Omental fat pad (tissue), 4 donors: ENCODE measurements around the gene PRDM16. TPM values are rescaled to one million over a fixed set of nuclear protein-coding genes. Genes with fewer than 3 reads are reported as not detected.

Source experiments
- ATAC-seq: fragments of 150-250 bp; one replicate; pipeline ENCODE4 v1.9.1; 2016; ENCODE audit warnings: mild to moderate bottlenecking, moderate library complexity; ENCODE audit not compliant: low FRiP score
- DNase-seq: peaks from one replicate; pipeline ENCODE4 v3.0.0-alpha.2; 2019; ENCODE audit warnings: low spot score
- total RNA-seq, 4 donors: library from RNA; depleted of rRNA; stranded (reverse); fragments of >200 nt; gene quantifications; one replicate each; pipeline ENCODE4 v1.1.0, GENCODE V29; 2016
- TF ChIP-seq, protein P1 (sequence below), 3 donors: fragments of 450-650 bp; IDR thresholded peaks; one replicate each; pipeline ENCODE4 v1.5.1; 2016 to 2017; ENCODE audit warnings: antibody characterized with exemption in 3 of 3, mild to moderate bottlenecking in 3 of 3, moderate library complexity in 2 of 3

Gene PRDM16
- total RNA-seq, 4 donors from 2014 or later = 0.19 to 3.8 (median 1.8) TPM

DNA sequence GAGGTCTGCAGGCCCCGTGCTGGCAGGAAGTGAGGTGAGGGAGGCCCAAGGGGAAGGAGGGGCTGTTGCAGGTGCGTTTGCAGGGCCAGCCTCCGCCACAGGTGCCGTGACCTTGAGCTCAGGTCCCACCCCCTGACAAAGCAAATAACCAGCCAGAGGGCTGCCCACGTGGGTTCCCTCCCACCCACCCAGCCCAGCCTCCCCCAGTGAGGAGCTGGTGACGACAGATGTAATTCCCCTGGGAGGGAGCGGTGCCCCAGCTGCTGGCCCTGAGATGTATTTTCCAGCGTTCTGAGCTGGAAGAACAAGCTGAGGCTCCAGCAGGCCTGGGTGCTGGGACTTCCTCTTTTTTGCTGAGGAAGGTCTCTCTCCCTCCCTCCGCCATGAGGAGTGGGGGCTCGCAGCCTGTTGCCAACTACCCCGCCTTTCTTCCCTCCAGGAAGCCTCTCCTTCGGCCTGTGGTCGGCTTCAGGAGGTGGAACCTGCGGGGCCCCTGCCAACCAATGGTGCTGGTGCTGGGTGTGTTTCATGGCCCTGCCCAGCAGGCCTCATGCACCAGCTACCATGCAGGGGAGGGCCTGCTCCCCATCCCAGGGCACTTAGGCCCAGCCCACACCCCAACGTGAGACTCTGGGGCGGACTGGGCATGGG, 153.2 kb downstream of the PRDM16 start:
- no peak for DNase-seq
- no peak for ATAC-seq
- TF ChIP-seq, protein P1, sequence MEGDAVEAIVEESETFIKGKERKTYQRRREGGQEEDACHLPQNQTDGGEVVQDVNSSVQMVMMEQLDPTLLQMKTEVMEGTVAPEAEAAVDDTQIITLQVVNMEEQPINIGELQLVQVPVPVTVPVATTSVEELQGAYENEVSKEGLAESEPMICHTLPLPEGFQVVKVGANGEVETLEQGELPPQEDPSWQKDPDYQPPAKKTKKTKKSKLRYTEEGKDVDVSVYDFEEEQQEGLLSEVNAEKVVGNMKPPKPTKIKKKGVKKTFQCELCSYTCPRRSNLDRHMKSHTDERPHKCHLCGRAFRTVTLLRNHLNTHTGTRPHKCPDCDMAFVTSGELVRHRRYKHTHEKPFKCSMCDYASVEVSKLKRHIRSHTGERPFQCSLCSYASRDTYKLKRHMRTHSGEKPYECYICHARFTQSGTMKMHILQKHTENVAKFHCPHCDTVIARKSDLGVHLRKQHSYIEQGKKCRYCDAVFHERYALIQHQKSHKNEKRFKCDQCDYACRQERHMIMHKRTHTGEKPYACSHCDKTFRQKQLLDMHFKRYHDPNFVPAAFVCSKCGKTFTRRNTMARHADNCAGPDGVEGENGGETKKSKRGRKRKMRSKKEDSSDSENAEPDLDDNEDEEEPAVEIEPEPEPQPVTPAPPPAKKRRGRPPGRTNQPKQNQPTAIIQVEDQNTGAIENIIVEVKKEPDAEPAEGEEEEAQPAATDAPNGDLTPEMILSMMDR (IDR thresholded peaks at IDR 0.05) = no peak

DNA sequence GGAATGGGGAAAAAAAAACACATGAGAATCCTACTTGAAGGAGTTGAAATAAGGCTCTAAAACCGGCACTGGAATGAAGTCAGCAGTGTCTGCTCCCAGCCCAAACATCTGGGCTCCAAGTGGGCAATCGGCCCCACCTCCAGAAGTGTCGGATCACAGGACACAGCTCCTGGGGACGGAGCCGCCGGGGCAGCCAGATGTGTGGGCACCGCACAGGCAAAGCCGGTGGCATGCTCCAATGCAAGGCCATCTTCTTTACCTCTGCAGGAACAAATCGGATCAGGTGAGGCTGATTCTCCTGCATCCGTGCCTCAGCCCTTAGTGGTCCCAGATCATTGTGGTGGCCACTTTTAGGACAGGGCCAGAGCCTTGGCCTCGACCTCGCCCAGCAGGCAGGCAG, 156.7 kb downstream of the PRDM16 start:
- DNase-seq (no peak), ATAC-seq (no peak)
- TF ChIP-seq, protein P1 (IDR thresholded peaks at IDR 0.05) = no peak

DNA sequence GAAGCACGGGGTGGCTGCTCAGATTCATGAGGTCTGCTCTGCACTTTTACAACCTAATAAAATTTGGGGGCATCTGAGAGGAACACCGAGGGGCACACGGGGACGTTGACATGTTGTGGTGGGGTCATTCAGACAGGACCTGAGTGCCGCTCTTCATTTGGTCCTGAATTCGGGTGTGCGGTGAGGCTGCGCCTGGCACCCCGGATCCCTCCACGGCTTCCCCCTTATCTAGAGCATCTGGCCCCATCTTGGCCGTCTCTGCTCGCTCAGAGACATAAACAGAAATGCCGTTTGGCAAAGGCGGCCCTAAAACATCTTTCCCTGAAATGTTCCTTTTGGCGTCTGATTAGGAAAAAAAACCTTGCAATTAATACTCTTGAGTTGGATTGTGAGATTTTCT, 157.2 kb downstream of the PRDM16 start:
- ATAC-seq (no peak), DNase-seq (no peak)
- TF ChIP-seq, protein P1 (IDR thresholded peaks at IDR 0.05) = no peak

DNA sequence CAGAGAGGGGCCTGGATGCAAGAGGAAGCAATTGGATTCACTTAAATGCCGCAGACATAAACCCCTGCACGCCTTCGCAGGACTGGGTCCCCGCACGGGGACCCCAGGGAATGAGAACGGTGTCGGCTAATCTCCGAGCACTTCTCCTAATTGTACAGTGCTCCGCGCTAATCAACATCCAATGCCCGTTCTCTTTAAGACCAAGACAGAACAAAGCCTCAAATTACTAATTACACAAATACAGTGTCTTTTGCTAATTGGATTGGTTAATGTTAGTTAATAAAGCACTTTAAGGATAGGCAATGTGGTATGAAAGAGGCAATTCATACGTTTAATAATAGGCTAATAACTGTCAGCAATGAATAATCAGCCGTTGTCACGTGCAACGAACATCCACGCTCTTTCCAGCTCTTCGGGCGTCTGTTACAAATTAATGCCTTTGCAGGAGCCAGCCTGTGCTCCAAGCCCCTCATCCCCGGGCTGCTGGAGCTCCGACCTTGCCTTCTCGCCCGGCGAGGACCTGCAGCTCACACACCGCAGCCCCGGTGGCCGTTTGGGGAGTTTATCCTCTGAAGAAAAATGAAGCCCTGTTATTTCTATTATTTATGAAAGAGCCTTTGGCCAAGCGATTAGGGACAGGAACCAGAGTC, 157.8 kb downstream of the PRDM16 start:
- no peak for ATAC-seq
- no peak for DNase-seq
- TF ChIP-seq, protein P1 (IDR thresholded peaks at IDR 0.05) = no peak

DNA sequence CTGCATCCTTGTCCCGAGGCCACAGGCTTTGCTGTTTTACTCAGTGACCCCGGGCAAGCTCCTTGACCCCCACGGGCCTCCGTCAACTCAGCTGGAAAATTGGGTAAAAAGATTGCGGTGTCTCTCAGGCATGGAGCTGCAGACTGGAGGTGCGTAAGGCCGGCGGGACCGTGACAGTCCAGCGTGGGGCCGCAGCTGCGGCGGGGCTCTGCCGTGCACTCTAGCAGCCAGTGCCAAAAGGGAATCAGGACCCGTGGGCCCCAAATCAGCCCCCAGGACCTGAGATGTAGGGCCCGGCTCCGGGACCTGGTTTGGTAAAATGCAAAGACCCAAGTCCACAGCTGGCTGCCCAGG, 158.3 kb downstream of the PRDM16 start:
- ATAC-seq (no peak), DNase-seq (no peak)
- TF ChIP-seq, protein P1 (IDR thresholded peaks at IDR 0.05) = no peak

DNA sequence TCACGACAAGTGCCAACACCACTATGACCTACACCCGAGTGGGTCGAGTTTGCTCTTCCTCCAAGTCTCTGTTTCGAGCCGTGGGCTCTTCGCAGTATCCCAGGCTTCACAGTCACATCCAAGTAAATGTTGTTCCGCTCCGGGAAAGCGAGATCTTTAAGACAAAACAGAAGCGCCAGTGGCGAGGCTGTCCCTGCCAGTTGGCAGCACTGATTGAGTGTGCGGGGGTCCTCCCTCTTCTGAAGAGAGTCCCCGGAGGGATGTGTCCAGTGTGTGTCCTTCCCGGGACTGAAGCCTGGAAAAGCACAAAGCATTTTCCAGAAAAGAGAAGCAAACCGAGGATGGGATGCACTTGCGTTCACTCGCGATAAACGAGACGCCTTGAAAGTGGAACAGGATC, 158.9 kb downstream of the PRDM16 start:
- no peak for ATAC-seq
- DNase-seq = no peak
- TF ChIP-seq, protein P1 (IDR thresholded peaks at IDR 0.05) = no peak
